ENCODE results near the gene SEMA4B.
"Not testable (repeated sequence)": the region's sequence is repeated elsewhere in the genome, so short reads cannot be mapped to it uniquely, and the experiment has no call there.

Gene SEMA4B

GRCh38 chr15:90178468-90179435, 22.4 kb upstream of the SEMA4B start:
- DNase-seq (ENCODE audit: low spot score) = no peak
- FAIRE-seq = no peak

DNA sequence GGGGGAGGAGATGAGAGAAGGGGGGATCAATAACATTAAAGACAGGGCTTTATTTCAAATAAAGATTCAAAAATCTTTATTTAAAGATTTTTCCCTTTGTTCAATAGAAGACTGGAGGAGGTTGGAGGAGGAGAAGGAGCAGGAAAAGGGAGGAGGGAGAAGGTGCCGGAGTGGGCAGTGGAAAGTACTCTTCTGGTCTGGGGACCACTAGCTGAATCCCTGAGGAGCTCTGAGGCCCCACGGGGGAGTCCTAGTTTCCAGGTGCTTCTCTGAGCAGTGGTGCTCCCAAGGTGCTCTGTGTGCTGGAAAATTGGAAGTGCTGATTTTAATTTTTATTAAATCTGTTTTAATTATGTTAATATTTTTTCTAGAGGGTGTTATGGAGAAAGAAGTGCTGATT, 19.4 kb upstream of the SEMA4B start:
- DNase-seq (ENCODE audit: low spot score) (no peak), FAIRE-seq (no peak)

- peak; percentile 83 for FAIRE-seq
- peak; percentile 90 for DNase-seq (ENCODE audit: low spot score)
These were observed 16.9 kb upstream of the SEMA4B start for GRCh38 chr15:90184119-90184785.

- DNase-seq (ENCODE audit: low spot score) (peak; percentile 88), FAIRE-seq (no peak)
These were observed 16.1 kb upstream of the SEMA4B start for GRCh38 chr15:90184786-90185704.

- FAIRE-seq = no peak
- DNase-seq (ENCODE audit: low spot score) = no peak
These were observed 13.8 kb upstream of the SEMA4B start for GRCh38 chr15:90187257-90187868.

- DNase-seq (ENCODE audit: low spot score) = not testable (repeated sequence)
These were observed 13.1 kb upstream of the SEMA4B start for GRCh38 chr15:90188065-90188464.

DNA sequence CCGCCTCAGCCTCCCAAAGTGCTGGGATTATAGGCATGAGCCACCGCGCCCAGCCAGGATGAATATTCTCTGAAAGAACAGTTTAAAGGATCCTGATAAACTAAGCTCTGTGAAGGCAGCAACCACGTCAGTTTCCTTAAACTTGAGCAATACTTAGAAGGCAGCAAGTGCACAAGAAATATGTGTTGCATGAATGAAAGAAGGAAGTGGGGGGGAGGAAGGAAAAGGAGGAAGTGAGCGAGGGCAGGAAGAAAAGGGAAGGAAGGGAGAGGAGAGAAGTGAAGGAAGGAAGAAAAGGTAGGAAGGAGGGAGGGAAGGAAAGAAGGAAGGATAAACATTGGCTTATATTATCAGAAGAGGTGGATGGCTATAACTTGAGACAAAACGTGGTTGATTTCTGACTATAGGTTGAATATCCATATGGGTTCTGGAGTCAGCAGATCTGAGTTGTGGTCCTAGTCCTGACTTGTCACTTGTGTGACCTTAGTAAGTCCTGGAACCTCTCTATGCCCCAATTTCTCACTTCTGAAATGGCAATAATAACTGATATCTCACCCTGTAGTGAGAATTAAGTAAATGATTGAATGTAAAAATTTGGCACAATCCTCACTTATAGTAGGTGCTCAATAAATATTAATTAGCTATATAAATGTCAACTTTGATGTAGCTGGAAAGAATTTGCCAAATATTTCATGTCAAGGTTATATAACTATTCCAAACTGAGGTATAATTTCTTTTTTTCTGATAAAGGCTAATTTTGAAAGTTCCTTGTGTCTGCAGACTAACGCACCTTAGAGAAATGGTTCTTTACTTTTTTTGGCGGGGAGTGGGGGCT, 12.0 kb upstream of the SEMA4B start:
- DNase-seq (ENCODE audit: low spot score) = no peak
- FAIRE-seq = no peak

More at GRCh38 chr15:90188065-90188464, 13.1 kb upstream of the SEMA4B start:
- FAIRE-seq = not testable (repeated sequence)

DNA sequence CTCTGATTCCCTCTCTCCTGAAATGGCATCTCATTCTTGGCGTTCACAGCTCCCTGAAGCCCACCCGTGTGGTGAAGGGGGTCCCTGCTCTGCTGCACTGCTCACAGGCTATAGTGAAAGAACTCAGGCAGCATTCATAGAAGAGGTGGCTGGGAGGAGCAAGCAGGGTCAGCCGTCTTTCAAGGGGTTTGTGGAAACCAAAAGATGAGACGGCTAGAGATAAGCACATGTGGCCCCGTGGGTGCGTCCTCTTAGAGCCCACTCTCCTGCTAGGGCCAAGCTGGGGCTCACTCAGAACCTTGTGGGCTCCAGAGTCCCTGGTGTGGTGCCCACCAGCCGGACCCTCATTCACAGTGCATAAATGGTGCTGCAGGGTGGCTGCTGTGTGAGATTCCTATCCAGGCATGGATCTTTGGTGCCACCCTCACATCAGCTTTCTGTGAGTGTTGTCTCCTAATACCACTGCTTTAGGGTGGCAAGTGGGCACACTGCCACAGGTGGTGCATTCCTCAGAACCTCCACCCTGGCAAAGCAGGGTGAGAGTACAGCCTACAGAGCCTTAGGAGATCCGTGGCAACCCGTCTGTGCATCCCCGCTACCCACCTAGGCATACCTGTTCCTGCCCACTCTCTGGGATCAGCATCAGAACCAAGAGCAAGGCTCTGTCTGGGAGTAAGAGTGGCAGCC, 11.2 kb upstream of the SEMA4B start:
- DNase-seq (ENCODE audit: low spot score) (no peak), FAIRE-seq (no peak)

- FAIRE-seq = no peak
- no peak for DNase-seq (ENCODE audit: low spot score)
These were observed 10.4 kb upstream of the SEMA4B start for GRCh38 chr15:90190606-90191343.

- no peak for DNase-seq (ENCODE audit: low spot score)
- no peak for FAIRE-seq
These were observed 9.8 kb upstream of the SEMA4B start for GRCh38 chr15:90191344-90191687.

GRCh38 chr15:90191794-90192509, 9.2 kb upstream of the SEMA4B start:
- DNase-seq (ENCODE audit: low spot score) = peak; percentile 63
- no peak for FAIRE-seq

DNA sequence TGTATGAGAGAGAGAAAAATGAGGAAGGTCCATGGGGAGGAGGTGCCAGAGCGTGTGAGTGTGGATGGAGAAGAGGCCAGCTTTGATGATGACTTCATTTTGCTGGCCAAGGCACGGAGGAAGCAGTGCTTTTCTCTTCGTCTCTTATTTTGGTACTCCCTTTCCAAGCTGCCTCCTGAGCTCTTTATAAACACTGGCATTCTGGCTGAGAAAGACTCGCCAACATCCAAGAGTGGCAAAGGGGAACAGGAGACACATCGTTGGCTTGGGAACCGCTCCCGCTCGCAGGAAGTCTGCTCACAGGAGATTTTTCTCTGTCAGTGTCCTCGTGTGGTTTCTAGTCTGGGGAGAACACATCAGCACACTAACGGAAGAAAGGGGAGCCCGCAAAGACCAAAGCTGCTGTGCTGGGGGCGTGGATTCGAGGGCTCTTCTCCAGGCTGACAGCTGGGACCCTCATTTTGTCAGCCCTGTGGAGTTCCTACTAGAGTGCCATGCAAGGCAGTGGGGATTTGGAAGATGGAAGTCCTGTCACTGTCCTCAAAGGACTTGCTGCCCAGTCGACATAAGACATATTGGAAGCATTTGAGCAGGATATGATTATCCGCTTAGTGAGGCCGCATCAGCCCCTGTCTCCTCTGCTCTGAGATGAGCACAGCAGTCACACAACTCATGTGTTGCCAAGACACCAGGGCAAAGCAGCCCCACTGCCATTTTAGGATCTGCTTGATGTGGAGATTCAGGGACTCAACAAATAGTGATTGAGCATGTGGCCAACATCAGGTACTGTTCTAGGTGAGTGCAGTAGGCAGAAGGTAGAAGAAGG, 8.0 kb upstream of the SEMA4B start:
- FAIRE-seq = no peak
- no peak for DNase-seq (ENCODE audit: low spot score)

GRCh38 chr15:90194655-90195054, 6.5 kb upstream of the SEMA4B start:
- FAIRE-seq (no peak), DNase-seq (ENCODE audit: low spot score) (no peak)

- FAIRE-seq (no peak), DNase-seq (ENCODE audit: low spot score) (no peak)
These were observed 498 bp upstream of the SEMA4B start for GRCh38 chr15:90200534-90201129.

DNA sequence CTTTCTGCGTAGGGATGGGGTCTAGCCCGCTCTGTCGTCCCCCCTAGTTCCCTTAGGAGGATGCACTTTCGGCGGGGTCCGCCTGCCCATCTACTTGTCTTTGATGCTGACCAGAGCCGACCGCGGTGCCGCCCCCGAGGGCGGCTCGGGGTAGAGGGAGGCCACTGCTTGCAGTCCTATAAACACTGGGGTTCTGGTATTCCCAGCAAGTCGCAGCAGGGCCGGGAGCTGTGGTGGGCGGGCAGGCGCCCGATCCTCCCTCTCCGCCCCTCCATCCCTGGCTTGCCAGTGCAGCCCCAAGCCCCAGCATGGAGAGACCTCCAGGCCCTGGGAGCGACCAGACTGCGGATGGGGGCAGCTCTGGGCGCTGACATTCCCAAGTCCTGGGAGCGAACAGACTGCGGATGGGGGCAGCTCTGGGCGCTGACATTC, 830 bp downstream of the SEMA4B start:
- DNase-seq (ENCODE audit: low spot score) = no peak
- no peak for FAIRE-seq

GRCh38 chr15:90202929-90203328, 1.8 kb downstream of the SEMA4B start:
- DNase-seq (ENCODE audit: low spot score) (no peak), FAIRE-seq (no peak)

- DNase-seq (ENCODE audit: low spot score) (no peak), FAIRE-seq (no peak)
These were observed 2.3 kb downstream of the SEMA4B start for GRCh38 chr15:90203473-90203872.
